Measurements from ENCODE around the gene ATP8A1. TPM values are rescaled to one million over a fixed set of nuclear protein-coding genes. Genes with fewer than 3 reads are reported as not detected.

ATP8A1 gene
- total RNA-seq, 1 experiment from 2014 or later, result 2.4 TPM

DNA sequence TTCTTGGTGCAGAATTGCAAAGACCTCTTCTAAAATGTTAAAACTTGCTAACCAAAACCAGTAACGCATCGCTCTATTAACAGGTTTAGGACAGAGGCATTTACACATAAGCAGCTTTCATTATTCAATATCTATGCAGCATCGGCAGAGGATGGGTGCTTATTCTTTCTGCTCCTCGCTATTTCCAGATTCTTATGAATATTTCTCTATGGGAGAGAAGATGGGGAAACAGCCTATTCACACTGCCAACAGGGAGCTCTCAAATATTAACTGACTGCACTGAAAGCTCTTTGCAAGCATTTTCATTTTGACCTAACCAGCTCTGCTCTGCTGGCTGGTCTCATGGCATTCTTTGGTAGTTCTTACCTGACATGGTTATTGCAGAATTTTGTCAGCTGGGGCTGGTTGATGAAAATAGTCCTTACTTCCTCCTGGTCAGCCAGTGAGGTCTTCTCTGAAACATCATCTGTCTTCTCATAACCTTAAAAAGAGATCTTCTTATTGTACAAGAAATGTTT lies 30.2 kb downstream of the ATP8A1 start:
- no peak for DNase-seq (ENCODE audit: low spot score)

GRCh38 chr4:42625329-42625728 lies 31.6 kb downstream of the ATP8A1 start:
- no peak for DNase-seq (ENCODE audit: low spot score)

- DNase-seq (ENCODE audit: low spot score), result no peak
Observed at GRCh38 chr4:42624551-42624950, 32.4 kb downstream of the ATP8A1 start.

DNA sequence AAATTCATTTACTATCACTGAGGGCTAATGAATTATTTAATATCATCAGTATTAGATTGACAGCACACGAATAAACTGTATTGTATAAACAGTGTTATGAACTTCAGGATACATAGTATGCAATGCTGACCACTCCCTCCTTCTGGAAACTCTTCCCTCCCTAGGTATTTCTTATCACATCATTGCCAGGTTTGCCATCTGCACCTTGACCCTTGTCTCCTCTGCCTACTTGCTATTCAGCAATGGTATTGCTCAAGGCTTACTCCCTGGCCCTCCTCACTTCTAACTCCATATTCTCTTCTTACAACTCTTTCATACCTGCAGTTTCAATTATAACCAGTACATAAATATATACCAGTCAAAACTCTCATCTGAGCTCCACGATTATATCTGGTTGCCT lies 38.9 kb downstream of the ATP8A1 start:
- DNase-seq (ENCODE audit: low spot score), result no peak

- no peak for DNase-seq (ENCODE audit: low spot score)
Observed at GRCh38 chr4:42617030-42617429, 39.9 kb downstream of the ATP8A1 start.

- DNase-seq (ENCODE audit: low spot score), result no peak
Observed at GRCh38 chr4:42616572-42616971, 40.3 kb downstream of the ATP8A1 start.

- no peak for DNase-seq (ENCODE audit: low spot score)
Observed at GRCh38 chr4:42615131-42615763, 41.7 kb downstream of the ATP8A1 start.

GRCh38 chr4:42612898-42613297 lies 44.0 kb downstream of the ATP8A1 start:
- no peak for DNase-seq (ENCODE audit: low spot score)

DNA sequence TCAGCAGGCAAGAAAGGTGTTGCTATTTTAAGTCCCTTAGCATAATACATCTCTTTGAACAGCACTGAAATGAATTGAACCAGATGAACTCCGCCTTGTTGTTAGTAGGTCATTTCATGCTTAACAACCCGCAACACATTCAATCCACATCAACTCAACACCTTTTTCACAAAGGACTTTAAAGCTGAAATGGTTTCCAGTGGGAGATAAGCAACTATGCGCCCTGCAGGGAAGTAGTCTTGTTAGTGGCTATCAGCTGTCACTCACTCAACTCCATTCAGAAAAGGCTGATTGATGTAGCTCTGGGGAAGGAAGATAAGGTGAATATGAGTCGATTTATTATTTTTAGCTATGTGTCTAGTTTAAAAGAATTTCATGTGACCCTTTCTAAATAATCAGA lies 46.0 kb downstream of the ATP8A1 start:
- DNase-seq (ENCODE audit: low spot score), result no peak

GRCh38 chr4:42609051-42609450 lies 47.9 kb downstream of the ATP8A1 start:
- no peak for DNase-seq (ENCODE audit: low spot score)

- no peak for DNase-seq (ENCODE audit: low spot score)
Observed at GRCh38 chr4:42608551-42608950, 48.4 kb downstream of the ATP8A1 start.

- no peak for DNase-seq (ENCODE audit: low spot score)
Observed at GRCh38 chr4:42607011-42607726, 49.7 kb downstream of the ATP8A1 start.

- DNase-seq (ENCODE audit: low spot score), result no peak
Observed at GRCh38 chr4:42605264-42605663, 51.6 kb downstream of the ATP8A1 start.

DNA sequence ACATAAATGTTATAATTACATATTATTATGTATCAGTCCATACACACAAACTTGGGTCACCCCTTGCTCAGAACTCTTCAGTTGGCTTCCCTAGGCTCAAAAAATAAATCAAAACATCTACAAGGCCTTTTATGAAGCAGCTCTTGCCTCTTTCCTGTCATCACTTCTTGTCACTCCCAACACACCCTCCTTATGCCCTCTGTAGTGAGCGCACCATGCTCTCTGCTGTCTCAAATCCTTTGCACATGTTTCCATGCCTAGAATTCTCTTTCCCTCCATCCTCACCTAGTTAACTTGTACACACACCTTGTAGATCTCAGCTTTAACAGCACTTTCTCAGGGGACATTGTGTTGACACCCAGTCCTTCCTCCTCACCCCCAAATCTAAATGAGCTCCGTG lies 53.0 kb downstream of the ATP8A1 start:
- no peak for DNase-seq (ENCODE audit: low spot score)

- DNase-seq (ENCODE audit: low spot score), result no peak
Observed at GRCh38 chr4:42600578-42600977, 56.3 kb downstream of the ATP8A1 start.

DNA sequence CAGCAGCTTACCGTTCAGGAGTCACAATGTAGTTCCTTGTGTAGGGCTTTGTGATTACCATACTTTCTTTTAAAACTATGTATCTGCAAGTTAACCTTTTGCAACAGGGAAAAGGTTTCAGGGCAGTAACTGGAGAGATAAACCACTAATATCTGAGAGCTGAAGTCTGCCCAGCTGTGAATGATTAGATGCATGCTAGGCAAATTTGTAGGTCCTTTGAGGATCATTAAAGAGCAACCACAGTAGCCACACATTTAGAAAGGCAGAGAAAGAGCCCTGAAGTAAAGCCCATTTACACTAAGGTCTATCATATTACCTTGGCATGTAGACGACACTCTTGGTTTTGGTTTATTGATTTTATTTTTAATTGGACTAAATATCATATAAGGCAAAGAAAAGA lies 60.0 kb downstream of the ATP8A1 start:
- no peak for DNase-seq (ENCODE audit: low spot score)

- no peak for DNase-seq (ENCODE audit: low spot score)
Observed at GRCh38 chr4:42594888-42595287, 62.0 kb downstream of the ATP8A1 start.

DNA sequence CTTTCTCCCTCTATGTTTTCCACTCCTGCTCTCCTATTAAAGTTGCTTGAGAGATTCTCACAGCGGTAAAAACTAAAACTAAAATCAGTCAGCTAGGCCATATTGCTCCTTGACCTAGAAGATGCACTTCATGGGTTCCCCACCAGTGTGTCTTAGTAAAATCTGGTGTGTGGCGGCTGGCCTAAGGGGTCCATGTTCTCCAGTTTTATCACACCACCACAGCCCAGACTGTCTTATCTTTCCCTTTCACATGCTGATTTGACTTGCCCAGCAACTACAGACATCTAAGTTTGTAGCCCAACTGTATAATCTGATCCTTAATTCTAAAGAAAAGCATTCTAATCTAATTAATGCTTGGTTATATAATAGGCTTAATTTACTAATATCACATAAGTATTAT lies 68.0 kb downstream of the ATP8A1 start:
- no peak for DNase-seq (ENCODE audit: low spot score)

DNA sequence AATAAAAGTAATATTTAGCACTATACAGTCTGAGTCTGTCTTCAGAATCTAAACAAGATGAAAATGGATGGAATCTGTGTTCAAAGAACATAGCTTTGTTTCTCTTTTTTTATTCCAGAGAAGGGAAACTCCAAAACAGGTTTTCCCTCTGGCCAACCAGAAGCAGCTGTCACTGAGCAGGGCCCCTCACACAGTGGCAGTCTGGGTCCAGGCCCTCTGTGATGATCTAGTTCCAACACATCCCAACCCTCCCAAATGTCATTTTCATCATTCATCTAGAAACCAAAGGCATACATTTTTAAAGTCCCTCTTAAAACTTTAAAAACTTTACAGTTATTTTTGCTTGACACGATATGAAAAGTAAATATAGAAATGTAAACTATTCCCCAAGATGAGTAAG lies 70.1 kb downstream of the ATP8A1 start:
- DNase-seq (ENCODE audit: low spot score), result no peak

DNA sequence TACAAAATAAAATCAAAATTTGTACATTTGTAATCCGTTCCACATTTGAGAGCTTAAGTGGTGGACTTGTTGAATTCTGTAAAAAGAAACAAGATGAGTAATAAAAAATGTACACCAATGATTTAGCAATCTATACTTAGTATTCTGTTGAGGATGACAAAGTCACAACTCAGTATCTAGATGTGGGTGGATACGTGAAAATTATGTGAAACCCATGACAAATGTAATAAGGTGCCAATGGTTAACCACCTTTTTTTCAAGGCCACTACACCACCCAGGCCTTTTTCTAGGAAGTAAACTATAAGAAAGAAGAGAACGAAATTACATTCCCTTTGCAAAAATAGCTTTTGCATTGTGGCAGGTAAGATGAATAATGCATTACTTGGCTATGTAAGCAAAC lies 77.0 kb downstream of the ATP8A1 start:
- DNase-seq (ENCODE audit: low spot score), result no peak

DNA sequence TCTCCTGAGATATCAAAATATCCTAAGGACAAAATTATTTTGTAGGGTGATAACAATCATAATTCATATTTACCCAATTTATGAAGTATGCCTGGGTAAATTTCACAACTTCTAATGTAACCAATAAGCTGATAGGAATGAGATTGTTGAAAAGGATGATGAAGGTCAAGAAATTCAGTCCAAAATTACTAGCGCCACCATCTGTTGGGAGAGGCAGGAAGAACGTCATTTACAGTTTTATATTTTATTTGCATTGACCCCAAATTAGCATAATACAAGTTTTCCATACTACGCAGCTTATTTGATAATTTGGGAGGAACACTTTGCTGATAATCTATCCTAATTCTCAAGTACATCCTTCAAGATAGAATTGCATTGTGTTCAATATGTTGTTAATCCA lies 78.7 kb downstream of the ATP8A1 start:
- DNase-seq (ENCODE audit: low spot score), result no peak

DNA sequence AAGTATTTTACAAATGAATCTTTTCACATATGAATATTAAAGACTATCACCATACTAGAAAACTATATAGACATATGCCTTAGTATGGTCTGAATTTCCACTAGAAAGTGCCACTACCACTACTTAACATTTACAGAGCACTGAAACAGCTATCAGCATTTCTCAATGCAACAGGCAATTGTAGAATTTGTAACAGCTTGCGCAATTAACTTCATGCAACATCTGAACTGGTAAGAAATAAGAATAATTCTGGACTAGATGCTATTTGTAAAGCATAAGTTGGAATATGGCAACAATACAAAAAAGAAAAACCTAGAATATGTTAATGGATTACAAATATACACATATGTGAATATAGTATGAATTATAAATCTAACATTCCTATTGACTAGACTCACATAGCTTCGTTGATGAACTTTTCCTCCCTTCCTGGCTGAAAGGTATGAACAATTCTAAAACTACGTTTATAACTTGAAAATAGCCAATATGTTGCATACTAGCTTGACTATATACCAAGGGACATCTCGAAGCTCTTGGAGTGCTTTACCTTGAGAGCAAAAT lies 82.0 kb downstream of the ATP8A1 start:
- no peak for DNase-seq (ENCODE audit: low spot score)

DNA sequence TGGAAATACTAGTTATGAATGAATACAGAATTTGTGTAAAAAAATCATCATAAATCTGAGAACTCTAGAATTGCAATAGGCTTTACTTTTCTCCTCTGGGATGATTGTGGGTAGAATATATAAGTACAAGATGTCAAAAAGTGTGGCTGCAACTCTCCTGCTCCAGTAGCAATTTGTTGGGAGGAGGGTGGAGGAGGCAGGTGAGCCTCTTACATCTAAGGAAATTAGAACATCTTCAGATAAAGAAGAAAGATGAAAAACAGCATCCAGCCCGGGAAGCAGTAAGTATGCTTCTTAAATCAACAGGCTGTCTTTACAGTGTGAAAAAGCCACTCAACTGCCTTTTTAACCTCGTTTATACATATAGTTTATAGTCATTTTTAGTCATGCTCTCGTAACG lies 83.7 kb downstream of the ATP8A1 start:
- DNase-seq (ENCODE audit: low spot score), result no peak

Data from H4 (cell line).